Stomach (tissue), 9 donors: Measurements from ENCODE around the gene VCPKMT. TPM values are rescaled to one million over a fixed set of nuclear protein-coding genes. Genes with fewer than 3 reads are reported as not detected.

Source experiments
- DNase-seq, 2 donors: peaks; one replicate each; pipeline versions ENCODE4 v3.0.0 to v3.0.0-alpha.2; 2013 to 2019
- H3K27ac ChIP-seq, 5 donors: fragments of 200-600 bp in 4 of 5; sonication (generic) in 4 of 5; one replicate each; pipeline ENCODE4 v1.5.1; 2013 to 2019; ENCODE audit warnings: mild to moderate bottlenecking in 1 of 5, moderate library complexity in 1 of 5
- H3K27me3 ChIP-seq, 3 donors: fragments of 200-600 bp; sonication (generic); one replicate each; pipeline ENCODE4 v1.5.1; 2017 to 2019; ENCODE audit warnings: mixed run types in 1 of 3
- H3K36me3 ChIP-seq, 4 donors: fragments of 200-600 bp; sonication (generic); 1 replicate in 3 of 4; 2 replicates in 1 of 4; pipeline ENCODE4 v1.5.1; 2016 to 2019
- H3K4me1 ChIP-seq, 4 donors: fragments of 200-600 bp; sonication (generic); one replicate each; pipeline ENCODE4 v1.5.1; 2016 to 2019
- H3K4me3 ChIP-seq, 4 donors: fragments of 200-600 bp; sonication (generic) in 3 of 4; one replicate each; pipeline ENCODE4 v1.5.1; 2016 to 2019; ENCODE audit warnings: mild to moderate bottlenecking in 1 of 4
- H3K9me3 ChIP-seq, 4 donors: fragments of 200-600 bp; sonication (generic); one replicate each; pipeline ENCODE4 v1.5.1; 2016 to 2019
- CTCF ChIP-seq, 7 experiments: fragments of 450-650 bp in 4 of 7; fragments of 200-600 bp in 3 of 7; sonication (generic) in 3 of 7; IDR thresholded peaks; one replicate each; pipeline ENCODE4 v1.5.1; 2016 to 2019; ENCODE audit warnings: antibody characterized with exemption in 7 of 7, control low read depth in 2 of 7, mild to moderate bottlenecking in 1 of 7
- EP300 ChIP-seq: sonication (generic); formaldehyde crosslinking; IDR thresholded peaks from one replicate; pipeline ENCODE4 v1.6.1; 2017; ENCODE audit warnings: antibody characterized with exemption
- POLR2A ChIP-seq, 4 donors: fragments of 450-650 bp; IDR thresholded peaks; one replicate each; pipeline ENCODE4 v1.6.1; 2016; ENCODE audit warnings: antibody characterized with exemption in 4 of 4, control low read depth in 2 of 4, mild to moderate bottlenecking in 1 of 4, moderate library complexity in 1 of 4
- POLR2AphosphoS5 ChIP-seq, 3 donors: sonication (generic); formaldehyde crosslinking; IDR thresholded peaks; one replicate each; pipeline ENCODE4 v1.6.1; 2016; ENCODE audit warnings: antibody characterized with exemption in 3 of 3
- WGBS, 5 donors: extraction: QIAGEN DNeasy Blood & Tissue Kit in 3 of 5; methylation state at CpG; one replicate each; pipeline versions ENCODE4 v1.1.5 to v1.1.7; 2013 to 2018; 5-methylcytosine and 5-hydroxymethylcytosine counted together
- intact Hi-C: fragments of 100-400 bp; cut with DNase I; formaldehyde crosslinking; loops from one replicate; pipeline ENCODE4 v1.15.1; 2023; ENCODE audit warnings: low total_unique reads
- polyA plus RNA-seq, 3 donors: library from polyadenylated mRNA; stranded (reverse); fragments of 200-250 nt; gene quantifications; one replicate each; pipeline ENCODE4 v1.2.3, GENCODE V29; 2013
- total RNA-seq, 5 donors: library from RNA; depleted of rRNA; stranded (reverse); fragments of >200 nt; gene quantifications; one replicate each; pipeline versions ENCODE4 v1.1.0 to v1.2.3, GENCODE V29; 2014 to 2016
- donor health status: healthy with polysubstance abuse.
- donor health status: Bipolar disorder and iron deficiency.
- donor health status: healthy.

Gene VCPKMT
- total and polyA plus RNA-seq, 8 donors, result 1.3 to 11.6 (median 4.9) TPM; not detected in 1

DNA sequence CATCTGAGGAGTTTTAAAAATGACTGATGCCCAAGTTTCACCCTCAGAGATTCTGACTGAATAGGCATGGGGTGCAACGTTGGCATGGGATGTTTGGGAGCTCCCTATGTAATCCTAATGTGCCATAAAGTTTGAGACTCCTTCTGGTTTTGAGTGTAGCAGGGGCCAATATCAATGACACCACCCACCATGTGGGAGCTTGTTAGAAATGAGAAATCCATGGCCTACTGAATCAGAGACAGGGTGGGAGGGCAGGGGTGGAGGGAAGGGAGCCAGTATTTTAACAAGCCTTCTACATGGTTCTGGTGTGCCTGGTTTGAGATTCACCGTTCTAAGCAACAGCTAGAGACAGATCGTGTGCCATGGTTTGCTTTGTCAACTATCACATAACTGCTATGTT, 46.1 kb downstream of the VCPKMT start:
- Histone ChIP-seq H3K27me3 (no peaks in the 10 kb centered on the region), H3K27ac (no peak overlapping the region), H3K4me3 (no peak overlapping the region), H3K36me3 (no peaks in the 10 kb centered on the region), H3K4me1 (peaks cover 0 to 8% (median 0%) of the 10 kb centered on the region in 4 donors), H3K9me3 (no peaks in the 10 kb centered on the region)
- WGBS, 5 donors, result 78 to 93% (median 86%) methylated on average over 3 of the region's 3 CpGs
- intact Hi-C loops, result no loop called here
- DNase-seq, result no peak
- TF ChIP-seq EP300 (no peak), POLR2AphosphoS5 (IDR thresholded peaks at IDR 0.05) (no peak), CTCF (IDR thresholded peaks at IDR 0.05) (no peak), POLR2A (IDR thresholded peaks at IDR 0.05) (no peak)

- TF ChIP-seq POLR2A (IDR thresholded peaks at IDR 0.05) (no peak), POLR2AphosphoS5 (IDR thresholded peaks at IDR 0.05) (no peak), EP300 (no peak), CTCF (IDR thresholded peaks at IDR 0.05) (no peak)
- intact Hi-C loops, result no loop called here
- H3K4me1 ChIP-seq, result peaks cover 0 to 8% (median 0%) of the 10 kb centered on the region in 4 donors
- no peaks in the 10 kb centered on the region for H3K36me3 ChIP-seq
- WGBS, 5 donors, result 52 to 77% (median 65%) methylated on average over 2 of the region's 2 CpGs
- DNase-seq, result no peak
- H3K27ac ChIP-seq, result no peak overlapping the region
- no peak overlapping the region for H3K4me3 ChIP-seq
- H3K27me3 ChIP-seq, result no peaks in the 10 kb centered on the region
- H3K9me3 ChIP-seq, result no peaks in the 10 kb centered on the region
These were observed 47.0 kb downstream of the VCPKMT start for GRCh38 chr14:50069325-50069724.

- no peak for TF ChIP-seq POLR2AphosphoS5 (IDR thresholded peaks at IDR 0.05)
These were observed 47.9 kb downstream of the VCPKMT start for GRCh38 chr14:50068496-50068895.

GRCh38 chr14:50067723-50068495, 48.5 kb downstream of the VCPKMT start:
- peak; percentile 72 to 76 for DNase-seq
- Histone ChIP-seq H3K27me3 (no peaks in the 10 kb centered on the region), H3K4me1 (peaks cover under 1 to 8% (median 1%) of the 10 kb centered on the region in 4 donors), H3K9me3 (no peaks in the 10 kb centered on the region), H3K27ac (peak overlapping the region; percentile 3 to 66 (median 59)), H3K36me3 (no peaks in the 10 kb centered on the region), H3K4me3 (no peak overlapping the region)
- WGBS, 5 donors, result 67 to 77% (median 72%) methylated on average over 8 of the region's 8 CpGs
- intact Hi-C loops, result no loop called here
- TF ChIP-seq POLR2A (IDR thresholded peaks at IDR 0.05) (no peak), POLR2AphosphoS5 (IDR thresholded peaks at IDR 0.05) (peak in 2 of 3 donors; percentile 22 to 40)

More at GRCh38 chr14:50068496-50068895, 47.9 kb downstream of the VCPKMT start:
- intact Hi-C loops, result no loop called here
- H3K4me1 ChIP-seq, result peaks cover 0 to 8% (median 0%) of the 10 kb centered on the region in 4 donors
- H3K27me3 ChIP-seq, result no peaks in the 10 kb centered on the region
- no peaks in the 10 kb centered on the region for H3K9me3 ChIP-seq
- no peak overlapping the region for H3K4me3 ChIP-seq
- H3K27ac ChIP-seq, result peak overlapping the region in 3 of 5 donors; percentile 44 to 66 (median 59)
- H3K36me3 ChIP-seq, result no peaks in the 10 kb centered on the region
- DNase-seq, result no peak
- 94 to 98% (median 94%) methylated on average over 7 of the region's 7 CpGs for WGBS, 5 donors

DNA sequence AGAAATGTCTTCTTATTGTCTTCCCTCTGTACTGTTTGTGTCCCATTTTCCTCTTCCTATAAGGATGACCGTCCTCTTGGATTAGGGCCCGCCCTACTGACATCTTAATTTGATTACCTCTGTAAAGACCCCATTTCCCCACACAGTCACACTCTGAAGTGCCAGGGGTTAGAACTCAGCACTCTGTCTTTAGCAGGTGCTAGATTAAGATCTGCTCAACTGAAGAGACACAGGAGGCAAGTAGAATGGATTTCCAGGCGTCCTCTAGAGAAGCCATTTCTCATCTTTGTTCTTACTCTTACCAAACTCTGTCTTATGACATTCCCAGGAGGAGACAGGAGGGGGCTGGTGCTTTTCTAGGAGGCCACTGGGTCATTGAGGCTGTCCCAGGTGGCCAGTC, 50.8 kb downstream of the VCPKMT start:
- H3K9me3 ChIP-seq, result no peaks in the 10 kb centered on the region
- intact Hi-C loops, result no loop called here
- no peak for DNase-seq
- H3K4me1 ChIP-seq, result peaks cover 23 to 31% (median 24%) of the 10 kb centered on the region in 4 donors
- no peaks in the 10 kb centered on the region for H3K36me3 ChIP-seq
- H3K27ac ChIP-seq, result peak overlapping the region in 4 of 5 donors; percentile 20 to 79 (median 34)
- no peak for TF ChIP-seq CTCF (IDR thresholded peaks at IDR 0.05)
- no peak for TF ChIP-seq POLR2A (IDR thresholded peaks at IDR 0.05)
- no peak for TF ChIP-seq POLR2AphosphoS5 (IDR thresholded peaks at IDR 0.05)
- no peak for TF ChIP-seq EP300
- 76 to 97% (median 89%) methylated on average over 3 of the region's 3 CpGs for WGBS, 5 donors
- no peaks in the 10 kb centered on the region for H3K27me3 ChIP-seq
- no peak overlapping the region for H3K4me3 ChIP-seq
